GM12878 (cell line): Measurements from ENCODE around the gene AATF. TPM values are rescaled to one million over a fixed set of nuclear protein-coding genes. Genes with fewer than 3 reads are reported as not detected.

Source experiments
- ATAC-seq: fragments of 200-7000 bp; cut with Tn5 transposase; 3 replicates; pipeline ENCODE4 v1.9.1; 2020; ENCODE audit warnings: mild to moderate bottlenecking, moderate library complexity
- BruUV-seq: library from RNA; stranded (reverse); fragments of 400-500 nt; replicated peaks from 2 replicates; lab custom pipeline; 2021; lab: Mats Ljungman, UMichigan
- CTCF ChIA-PET: fragments of 300-600 bp; sonication (Branson Sonifier 250); formaldehyde crosslinking; extraction: SDS; loops from one replicate; lab custom pipeline; 2021; ENCODE audit warnings: inconsistent platforms; lab: Yijun Ruan, JAX
- POLR2A ChIA-PET: fragments of 350-600 bp; formaldehyde crosslinking; extraction: SDS; loops from one replicate; lab custom pipeline; 2021; ENCODE audit warnings: inconsistent platforms; lab: Charles Lee
- RAD21 ChIA-PET: fragments of 300-600 bp; sonication (Branson Sonifier 250); formaldehyde crosslinking; loops from one replicate; lab custom pipeline; 2023; ENCODE audit warnings: antibody characterized with exemption; ENCODE audit not compliant: unreplicated experiment; lab: Charles Lee
- SMC1A ChIA-PET: fragments of 300-600 bp; sonication (Branson Sonifier 250); formaldehyde crosslinking; loops from one replicate; lab custom pipeline; 2023; ENCODE audit not compliant: unreplicated experiment, uncharacterized antibody; lab: Charles Lee
- DNase-seq: peaks from one replicate; pipeline ENCODE4 v3.0.0-alpha.2; 2011; ENCODE audit warnings: low read depth, low spot score
- FAIRE-seq: peaks from 3 replicates; lab custom pipeline; 2011; peaks lifted over from hg19 to GRCh38; lab: Jason Lieb, UNC
- H2AFZ ChIP-seq: 2 replicates; pipeline ENCODE4 v1.6.0; 2011; ENCODE audit warnings: low read depth, low read length, control low read depth; ENCODE audit not compliant: control insufficient read depth
- H3K27ac ChIP-seq: 2 replicates; pipeline ENCODE4 v1.5.1; 2011; ENCODE audit warnings: control low read depth; ENCODE audit not compliant: control insufficient read depth, insufficient read depth
- H3K27me3 ChIP-seq, 2 experiments: replicated peaks in 1 of 2; 2 replicates each; pipeline versions ENCODE4 v1.6.0 to v1.6.1; 2011; ENCODE audit warnings: low read length in 1 of 2; ENCODE audit not compliant: control insufficient read depth in 2 of 2, insufficient read depth in 2 of 2
- H3K36me3 ChIP-seq, 2 experiments: 2 replicates each; pipeline ENCODE4 v1.5.1; 2011; ENCODE audit warnings: low read length in 1 of 2; ENCODE audit not compliant: control insufficient read depth in 2 of 2, insufficient read depth in 2 of 2
- H3K4me1 ChIP-seq: 2 replicates; pipeline ENCODE4 v1.6.1; 2011; ENCODE audit warnings: mild to moderate bottlenecking, low read length, moderate library complexity, mixed read lengths; ENCODE audit not compliant: control insufficient read depth, insufficient read depth
- H3K4me2 ChIP-seq: 2 replicates; pipeline ENCODE4 v1.6.0; 2011; ENCODE audit warnings: control low read depth; ENCODE audit not compliant: control insufficient read depth, insufficient read depth
- H3K4me3 ChIP-seq: fragments of 200-600 bp; sonication (generic); 2 replicates; pipeline ENCODE4 v1.5.1; 2016
- H3K79me2 ChIP-seq: 2 replicates; pipeline ENCODE4 v1.6.0; 2011; ENCODE audit warnings: low read length; ENCODE audit not compliant: control insufficient read depth, insufficient read depth
- H3K9ac ChIP-seq: 2 replicates; pipeline ENCODE4 v1.8.0; 2011; ENCODE audit warnings: low read length, control low read depth, mixed read lengths; ENCODE audit not compliant: control insufficient read depth, insufficient read depth
- H3K9me3 ChIP-seq: replicated peaks from 3 replicates; pipeline ENCODE4 v1.5.1; 2011; ENCODE audit warnings: mild to moderate bottlenecking, low read length; ENCODE audit not compliant: control insufficient read depth, insufficient read depth
- H4K20me1 ChIP-seq: 2 replicates; pipeline ENCODE4 v1.6.0; 2011; ENCODE audit not compliant: control insufficient read depth, insufficient read depth
- BRCA1 ChIP-seq: IDR thresholded peaks from 2 replicates; pipeline ENCODE4 v1.6.1; 2011; ENCODE audit warnings: low read depth, low read length, improper control_type of control experiment
- CEBPB ChIP-seq, 2 experiments: fragments of 150-350 bp in 1 of 2; IDR thresholded peaks; 2 replicates each; pipeline ENCODE4 v1.6.1; 2012 to 2014; ENCODE audit warnings: low read depth in 2 of 2, low read length in 2 of 2, borderline replicate concordance in 1 of 2, inconsistent platforms in 1 of 2
- CUX1 ChIP-seq: IDR thresholded peaks from 2 replicates; pipeline ENCODE4 v1.6.1; 2012; ENCODE audit warnings: improper control_type of control experiment, low read depth, low read length; ENCODE audit not compliant: insufficient replicate concordance
- MTA2 ChIP-seq: fragments of 450-650 bp; IDR thresholded peaks from 2 replicates; pipeline ENCODE4 v1.6.1; 2016; ENCODE audit warnings: low read depth, mild to moderate bottlenecking, moderate library complexity
- STAT1 ChIP-seq: fragments of 450-650 bp; conservative IDR thresholded peaks from 2 replicates; pipeline ENCODE4 v1.6.1; 2014; ENCODE audit warnings: antibody characterized with exemption, mild to moderate bottlenecking
- TBL1XR1 ChIP-seq: IDR thresholded peaks from 2 replicates; pipeline ENCODE4 v1.6.1; 2012; ENCODE audit warnings: low read depth, low read length, improper control_type of control experiment
- WGBS: methylation state at CpG from one replicate; pipeline ENCODE4 v1.1.6; 2016; ENCODE audit warnings: low lambda C conversion rate; ENCODE audit not compliant: insufficient replicate concordance, insufficient coverage; ENCODE audit errors: missing lambda C conversion rate; 5-methylcytosine and 5-hydroxymethylcytosine counted together
- in situ Hi-C: fragments of 300-500 bp; cut with MboI; formaldehyde crosslinking; loops from 9 replicates; pipeline ENCODE4 v1.14.3; 2018; ENCODE audit warnings: mixed read lengths
- intact Hi-C: fragments of 100-400 bp; cut with micrococcal nuclease; formaldehyde crosslinking; loops from one replicate; pipeline ENCODE4 v1.14.2; 2022; ENCODE audit not compliant: unreplicated experiment
- polyA plus RNA-seq, 11 experiments: library from polyadenylated mRNA; depleted of rRNA in 4 of 11; unstranded in 6 of 11; stranded (reverse) in 5 of 11; fragments of >200 nt; fragmentation: Nextera tagmentation in 4 of 11; fragmentation: Illumina TruSeq in 1 of 11; extraction: Ambion mirVana in 4 of 11; extraction: Trizol in 1 of 11; gene quantifications; 1 replicate in 1 of 11; 2 replicates in 10 of 11; pipeline versions ENCODE4 v1.2.1 to v1.2.3, GENCODE V29; 2011 to 2016; ENCODE audit warnings: inconsistent platforms in 2 of 11, missing spikeins in 2 of 11, low read depth in 1 of 11
- total RNA-seq, 4 experiments: library from RNA; depleted of rRNA in 3 of 4; stranded (reverse); fragments of >200 nt in 3 of 4; fragmentation: Illumina TruSeq in 1 of 4; extraction: Trizol in 1 of 4; gene quantifications; 2 replicates each; pipeline versions ENCODE4 v1.2.1 to v1.2.3, GENCODE V29; 2013 to 2021

The AATF gene
- total and polyA plus RNA-seq, 10 of the 15 experiments (the other 5 are each of a cell fraction or from before 2014, with no cell fraction given): 36.8 to 110 (median 77.9) TPM

- no peak for TF ChIP-seq CUX1
- no peak for TF ChIP-seq CEBPB (IDR thresholded peaks at IDR 0.05; ENCODE audit: borderline replicate concordance in 1 of 2, low read depth in 2 of 2, low read length in 2 of 2)
- TF ChIP-seq BRCA1: no peak
- TF ChIP-seq MTA2: no peak
- TF ChIP-seq, all 136 proteins: peak for 0
These were observed 103.7 kb downstream of the AATF start (continued) for GRCh38 chr17:37052450-37052849.

- BruUV-seq: no TSS peak
- Histone ChIP-seq H3K36me3 (peaks cover 10 to 18% of the 10 kb centered on the region in 2 experiments), H3K4me3 (no peak overlapping the region), H3K4me2 (no peak overlapping the region), H3K27me3 (no peaks in the 10 kb centered on the region), H3K79me2 (no peaks in the 10 kb centered on the region), H3K4me1 (no peaks in the 10 kb centered on the region), H2AFZ (no peak overlapping the region), H3K9me3 (no peaks in the 10 kb centered on the region), H3K27ac (no peak overlapping the region), H3K9ac (no peak overlapping the region), H4K20me1 (no peaks in the 10 kb centered on the region)
- intact Hi-C loops: no loop called here
- ChIA-PET CTCF (no interaction called here), RAD21 (interaction anchor here (1.2 kb wide), 1 partner anchor 429 kb away, joined by 3 read pairs; no protein-coding TSS in a partner anchor), SMC1A (interaction anchor here (1.0 kb wide), 1 partner anchor 451 kb away, joined by 3 read pairs; no protein-coding TSS in a partner anchor), POLR2A (no interaction called here)
- ATAC-seq (no peak), DNase-seq (no peak), FAIRE-seq (no peak)
- in situ Hi-C loops: loop anchor here (25.0 kb wide), 1 partner anchor 443 kb away; the partner anchor contains the start of gene MRM1
- 97% methylated on average over 8 of the region's 8 CpGs for whole genome bisulfite sequencing
- TF ChIP-seq TBL1XR1: no peak
- TF ChIP-seq STAT1: no peak
These were observed 106.1 kb downstream of the AATF start for GRCh38 chr17:37054894-37055293.
